ENCODE results near the gene SDK2.

Gene SDK2

DNA sequence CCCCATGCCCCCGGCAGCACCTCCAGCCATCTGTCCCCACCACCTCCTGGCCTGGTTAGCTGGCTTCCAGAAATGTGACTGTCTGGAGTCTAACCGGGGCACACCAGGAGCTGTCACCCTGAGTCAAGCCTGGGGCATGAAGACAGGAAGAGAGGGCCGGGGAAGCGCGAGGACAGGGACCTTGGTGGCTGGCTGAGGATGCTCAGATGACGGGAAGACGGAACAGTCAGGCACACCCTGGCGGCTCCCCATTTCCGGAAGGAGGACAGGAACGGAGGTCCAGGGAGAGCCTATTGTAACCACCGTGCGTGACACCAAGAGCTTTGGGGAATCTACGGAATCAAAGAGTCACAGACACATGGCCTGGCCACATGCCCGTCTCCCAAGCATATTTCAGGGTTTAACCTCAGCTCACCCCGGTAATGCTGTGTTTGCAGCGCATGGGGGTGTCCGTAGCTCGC is 51.7 kb downstream of the SDK2 start:
- Histone ChIP-seq H3K9me3 (replicated peaks; ENCODE audit: insufficient read depth, low read length) (no peaks in the 10 kb centered on the region), H3K4me2 (ENCODE audit: low read depth, low read length) (no peak overlapping the region), H3K27ac (ENCODE audit: low read length) (no peak overlapping the region), H3K27me3 (replicated peaks; ENCODE audit: insufficient read depth, low read length) (peaks cover 33% of the 10 kb centered on the region), H3K9ac (ENCODE audit: low read length) (no peak overlapping the region), H3K36me3 (replicated peaks; ENCODE audit: insufficient read depth, low read length) (no peaks in the 10 kb centered on the region), H3F3A (ENCODE audit: insufficient read depth, low read length) (no peaks in the 10 kb centered on the region), H3K4me1 (ENCODE audit: low read length) (peaks cover 4% of the 10 kb centered on the region; the same call in 1 of the 2 replicates), H3K9me2 (replicated peaks; ENCODE audit: insufficient read depth, low read length) (no peaks in the 10 kb centered on the region), H3K4me3 (ENCODE audit: low read length) (no peak overlapping the region), H4K20me1 (ENCODE audit: insufficient read depth, low read length) (no peaks in the 10 kb centered on the region), H2AFZ (ENCODE audit: low read length) (no peak overlapping the region), H3K79me2 (ENCODE audit: low read length) (no peaks in the 10 kb centered on the region)
- no peak for DNase-seq
- TF ChIP-seq EZH2 (optimal IDR thresholded peaks at IDR 0.05; ENCODE audit: low read depth, low read length) (no peak), CTCF (IDR thresholded peaks at IDR 0.05; ENCODE audit: low read length) (no peak), EZH2phosphoT487 (IDR thresholded peaks at IDR 0.05; ENCODE audit: low read length) (no peak)

DNA sequence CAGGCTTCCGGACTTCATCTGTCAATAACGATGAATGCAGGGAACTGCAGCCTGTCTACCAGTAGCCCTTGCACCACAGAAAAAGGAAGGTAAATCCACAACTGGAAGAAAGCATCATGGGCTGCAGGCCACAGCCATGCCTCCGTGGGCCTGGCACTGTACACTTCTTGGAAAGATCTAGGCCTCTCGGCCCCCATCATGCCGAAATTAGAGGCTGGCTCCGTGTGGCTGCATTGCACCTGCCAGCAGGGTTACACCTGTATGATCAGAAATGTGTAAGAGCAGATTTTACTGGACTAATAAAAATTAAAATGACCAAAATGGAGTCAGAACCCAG is 52.2 kb downstream of the SDK2 start:
- peaks cover 33% of the 10 kb centered on the region for H3K27me3 ChIP-seq (replicated peaks; ENCODE audit: insufficient read depth, low read length)
- no peaks in the 10 kb centered on the region for H4K20me1 ChIP-seq (ENCODE audit: insufficient read depth, low read length)
- no peak overlapping the region for H3K9ac ChIP-seq (ENCODE audit: low read length)
- no peaks in the 10 kb centered on the region for H3K9me2 ChIP-seq (replicated peaks; ENCODE audit: insufficient read depth, low read length)
- no peaks in the 10 kb centered on the region for H3F3A ChIP-seq (ENCODE audit: insufficient read depth, low read length)
- no peaks in the 10 kb centered on the region for H3K9me3 ChIP-seq (replicated peaks; ENCODE audit: insufficient read depth, low read length)
- H3K36me3 ChIP-seq (replicated peaks; ENCODE audit: insufficient read depth, low read length) = no peaks in the 10 kb centered on the region
- 0 out of 2 replicates have a peak overlapping the region, but pooled peaks have one; percentile 24 for H2AFZ ChIP-seq (ENCODE audit: low read length)
- no peaks in the 10 kb centered on the region for H3K79me2 ChIP-seq (ENCODE audit: low read length)
- TF ChIP-seq CTCF (IDR thresholded peaks at IDR 0.05; ENCODE audit: low read length) (no peak), EZH2phosphoT487 (IDR thresholded peaks at IDR 0.05; ENCODE audit: low read length) (no peak), EZH2 (optimal IDR thresholded peaks at IDR 0.05; ENCODE audit: low read depth, low read length) (no peak)
- H3K27ac ChIP-seq (ENCODE audit: low read length) = peak overlapping the region; percentile 40; the same call in 1 of the 2 replicates
- H3K4me1 ChIP-seq (ENCODE audit: low read length) = peaks cover 4% of the 10 kb centered on the region; the same call in 1 of the 2 replicates
- H3K4me2 ChIP-seq (ENCODE audit: low read depth, low read length) = peak overlapping the region; percentile 37; the same call in 1 of the 2 replicates
- no peak overlapping the region for H3K4me3 ChIP-seq (ENCODE audit: low read length)
- no peak for DNase-seq

- H3K9me2 ChIP-seq (replicated peaks; ENCODE audit: insufficient read depth, low read length) = no peaks in the 10 kb centered on the region
- no peaks in the 10 kb centered on the region for H3K79me2 ChIP-seq (ENCODE audit: low read length)
- H3K4me1 ChIP-seq (ENCODE audit: low read length) = peaks cover 4% of the 10 kb centered on the region; the same call in 1 of the 2 replicates
- TF ChIP-seq CTCF (IDR thresholded peaks at IDR 0.05; ENCODE audit: low read length) (no peak), EZH2phosphoT487 (IDR thresholded peaks at IDR 0.05; ENCODE audit: low read length) (no peak), EZH2 (optimal IDR thresholded peaks at IDR 0.05; ENCODE audit: low read depth, low read length) (no peak)
- H3K4me2 ChIP-seq (ENCODE audit: low read depth, low read length) = peak overlapping the region; percentile 37
- H4K20me1 ChIP-seq (ENCODE audit: insufficient read depth, low read length) = no peaks in the 10 kb centered on the region
- DNase-seq = peak; percentile 79
- H3K9me3 ChIP-seq (replicated peaks; ENCODE audit: insufficient read depth, low read length) = no peaks in the 10 kb centered on the region
- peak overlapping the region; percentile 24; the same call in 1 of the 2 replicates for H2AFZ ChIP-seq (ENCODE audit: low read length)
- no peaks in the 10 kb centered on the region for H3F3A ChIP-seq (ENCODE audit: insufficient read depth, low read length)
- no peaks in the 10 kb centered on the region for H3K36me3 ChIP-seq (replicated peaks; ENCODE audit: insufficient read depth, low read length)
- no peak overlapping the region for H3K4me3 ChIP-seq (ENCODE audit: low read length)
- peaks cover 33% of the 10 kb centered on the region for H3K27me3 ChIP-seq (replicated peaks; ENCODE audit: insufficient read depth, low read length)
- peak overlapping the region; percentile 40; the same call in 1 of the 2 replicates for H3K27ac ChIP-seq (ENCODE audit: low read length)
- H3K9ac ChIP-seq (ENCODE audit: low read length) = no peak overlapping the region
These were observed 52.8 kb downstream of the SDK2 start for GRCh38 chr17:73591296-73592078.

Data from MM.1S (cell line).